GM19468 (cell line): ENCODE measurements around the gene LCNL1.

Experiments used
- ATAC-seq: cut with Tn5 transposase; IDR thresholded peaks from one replicate; pipeline ENCODE4 v1.9.1; 2021; ENCODE audit warnings: mild to moderate bottlenecking, moderate library complexity, moderate number of reproducible peaks; ENCODE audit not compliant: unreplicated experiment; ENCODE audit errors: extremely low read depth

Gene LCNL1

GRCh38 chr9:136958473-136958872 lies 24.3 kb upstream of the LCNL1 start:
- ATAC-seq, result no peak

- ATAC-seq, result no peak
These were observed 23.6 kb upstream of the LCNL1 start for GRCh38 chr9:136958898-136959850.

GRCh38 chr9:136960212-136960937 lies 22.4 kb upstream of the LCNL1 start:
- ATAC-seq, result no peak

- no peak for ATAC-seq
These were observed 21.9 kb upstream of the LCNL1 start for GRCh38 chr9:136960938-136961275.

GRCh38 chr9:136961279-136962065 lies 21.3 kb upstream of the LCNL1 start:
- ATAC-seq, result no peak

- ATAC-seq, result no peak
These were observed 20.6 kb upstream of the LCNL1 start for GRCh38 chr9:136962163-136962562.

GRCh38 chr9:136962701-136963248 lies 20.0 kb upstream of the LCNL1 start:
- ATAC-seq, result no peak

GRCh38 chr9:136963341-136963740 lies 19.5 kb upstream of the LCNL1 start:
- ATAC-seq, result no peak

GRCh38 chr9:136963751-136964150 lies 19.0 kb upstream of the LCNL1 start:
- ATAC-seq, result no peak

GRCh38 chr9:136964171-136964689 lies 18.6 kb upstream of the LCNL1 start:
- no peak for ATAC-seq

- no peak for ATAC-seq
These were observed 17.9 kb upstream of the LCNL1 start for GRCh38 chr9:136964833-136965422.

GRCh38 chr9:136965771-136966484 lies 16.9 kb upstream of the LCNL1 start:
- ATAC-seq, result no peak

GRCh38 chr9:136968333-136969127 lies 14.3 kb upstream of the LCNL1 start:
- ATAC-seq, result no peak

- ATAC-seq, result no peak
These were observed 13.6 kb upstream of the LCNL1 start for GRCh38 chr9:136969150-136969549.

- no peak for ATAC-seq
These were observed 13.0 kb upstream of the LCNL1 start for GRCh38 chr9:136969774-136970173.

- ATAC-seq, result no peak
These were observed 12.4 kb upstream of the LCNL1 start for GRCh38 chr9:136970361-136970760.

GRCh38 chr9:136971746-136972145 lies 11.0 kb upstream of the LCNL1 start:
- no peak for ATAC-seq

- ATAC-seq, result no peak
These were observed 10.5 kb upstream of the LCNL1 start for GRCh38 chr9:136972335-136972734.
